GM18517 (cell line): Measurements from ENCODE around the gene SPDYE16.
A peak's percentile ranks its signal among the peaks of the same experiment; 100 is the strongest.
"Not testable (repeated sequence)": the region's sequence is repeated elsewhere in the genome, so short reads cannot be mapped to it uniquely, and the experiment has no call there.

Source experiments
- ATAC-seq: cut with Tn5 transposase; IDR thresholded peaks from one replicate; pipeline ENCODE4 v1.9.1; 2021; ENCODE audit warnings: mild to moderate bottlenecking, moderate library complexity; ENCODE audit not compliant: unreplicated experiment

The SPDYE16 gene

GRCh38 chr7:76543197-76543596 lies at the start of gene SPDYE16:
TSS of gene SPDYE16 (minus strand) at chr7:76543297. CDS start at chr7:76541459, 1,838 bp downstream.
- not testable (repeated sequence) for ATAC-seq

- not testable (repeated sequence) for ATAC-seq
Observed at GRCh38 chr7:76592694-76593093, 49.6 kb upstream of the SPDYE16 start.

GRCh38 chr7:76591602-76592304 lies 48.7 kb upstream of the SPDYE16 start:
- ATAC-seq: peak; percentile 77

- ATAC-seq: not testable (repeated sequence)
Observed at GRCh38 chr7:76591033-76591432, 47.9 kb upstream of the SPDYE16 start.

GRCh38 chr7:76588586-76588985 lies 45.5 kb upstream of the SPDYE16 start:
- not testable (repeated sequence) for ATAC-seq

GRCh38 chr7:76586585-76587315 lies 43.7 kb upstream of the SPDYE16 start:
- not testable (repeated sequence) for ATAC-seq

- not testable (repeated sequence) for ATAC-seq
Observed at GRCh38 chr7:76583636-76584281, 40.7 kb upstream of the SPDYE16 start.

- not testable (repeated sequence) for ATAC-seq
Observed at GRCh38 chr7:76582848-76583631, 39.9 kb upstream of the SPDYE16 start.

GRCh38 chr7:76575919-76576655 lies 33.0 kb upstream of the SPDYE16 start:
- not testable (repeated sequence) for ATAC-seq

- not testable (repeated sequence) for ATAC-seq
Observed at GRCh38 chr7:76575431-76575830, 32.3 kb upstream of the SPDYE16 start.

GRCh38 chr7:76572296-76572695 lies 29.2 kb upstream of the SPDYE16 start:
- not testable (repeated sequence) for ATAC-seq

GRCh38 chr7:76570324-76570775 lies 27.3 kb upstream of the SPDYE16 start:
- not testable (repeated sequence) for ATAC-seq

- ATAC-seq: not testable (repeated sequence)
Observed at GRCh38 chr7:76568742-76569141, 25.6 kb upstream of the SPDYE16 start.

- ATAC-seq: not testable (repeated sequence)
Observed at GRCh38 chr7:76567753-76568152, 24.7 kb upstream of the SPDYE16 start.

- ATAC-seq: not testable (repeated sequence)
Observed at GRCh38 chr7:76567311-76567710, 24.2 kb upstream of the SPDYE16 start.

- not testable (repeated sequence) for ATAC-seq
Observed at GRCh38 chr7:76565001-76565400, 21.9 kb upstream of the SPDYE16 start.

GRCh38 chr7:76561342-76561741 lies 18.2 kb upstream of the SPDYE16 start:
- not testable (repeated sequence) for ATAC-seq

- not testable (repeated sequence) for ATAC-seq
Observed at GRCh38 chr7:76560157-76560556, 17.1 kb upstream of the SPDYE16 start.

GRCh38 chr7:76559685-76560084 lies 16.6 kb upstream of the SPDYE16 start:
- ATAC-seq: not testable (repeated sequence)

GRCh38 chr7:76551992-76552391 lies 8.9 kb upstream of the SPDYE16 start:
- not testable (repeated sequence) for ATAC-seq
